Measurements from ENCODE around the gene ZNF624.
"Not testable (repeated sequence)": the region's sequence is repeated elsewhere in the genome, so short reads cannot be mapped to it uniquely, and the experiment has no call there.

ZNF624 gene

GRCh38 chr17:16653367-16654041 is at the start of gene ZNF624:
ZNF624 (minus strand) TSS chr17:16653850.
- peak; percentile 87 for DNase-seq

- DNase-seq = not testable (repeated sequence)
These were observed 44.0 kb upstream of the ZNF624 start for GRCh38 chr17:16697603-16698002.

- not testable (repeated sequence) for DNase-seq
These were observed 36.8 kb upstream of the ZNF624 start for GRCh38 chr17:16690447-16690846.

- peak; percentile 22 to 65 for DNase-seq
These were observed 36.2 kb upstream of the ZNF624 start, which contains the start of gene CCDC144A for GRCh38 chr17:16689731-16690281. CCDC144A (plus strand) TSS chr17:16690241; CDS start chr17:16690401, 160 bp downstream.

- not testable (repeated sequence) for DNase-seq
These were observed 33.5 kb upstream of the ZNF624 start for GRCh38 chr17:16687151-16687550.

GRCh38 chr17:16686019-16686418 is 32.4 kb upstream of the ZNF624 start:
- not testable (repeated sequence) for DNase-seq

- DNase-seq = not testable (repeated sequence)
These were observed 29.9 kb upstream of the ZNF624 start for GRCh38 chr17:16683290-16684138.

GRCh38 chr17:16676676-16677268 is 23.1 kb upstream of the ZNF624 start:
- DNase-seq = no peak

GRCh38 chr17:16666907-16667636 is 13.4 kb upstream of the ZNF624 start:
- DNase-seq = not testable (repeated sequence)

- not testable (repeated sequence) for DNase-seq
These were observed 12.9 kb upstream of the ZNF624 start for GRCh38 chr17:16666553-16666906.

GRCh38 chr17:16662936-16663335 is 9.3 kb upstream of the ZNF624 start:
- DNase-seq = no peak

GRCh38 chr17:16661217-16661616 is 7.6 kb upstream of the ZNF624 start:
- DNase-seq = no peak

- no peak for DNase-seq
These were observed 743 bp downstream of the ZNF624 start for GRCh38 chr17:16652847-16653366.

GRCh38 chr17:16652252-16652651 is 1.4 kb downstream of the ZNF624 start:
- DNase-seq = no peak

- DNase-seq = no peak
These were observed 4.1 kb downstream of the ZNF624 start for GRCh38 chr17:16649585-16649984.

- no peak for DNase-seq
These were observed 14.2 kb downstream of the ZNF624 start for GRCh38 chr17:16639438-16639837.

- DNase-seq = no peak
These were observed 30.4 kb downstream of the ZNF624 start for GRCh38 chr17:16623282-16623681.

GRCh38 chr17:16622540-16623277 is 30.9 kb downstream of the ZNF624 start:
- DNase-seq = no peak

- no peak for DNase-seq
These were observed 36.1 kb downstream of the ZNF624 start for GRCh38 chr17:16617481-16618060.

GRCh38 chr17:16599537-16599936 is 54.1 kb downstream of the ZNF624 start:
- DNase-seq = no peak
